ENCODE results near the gene WRAP73. TPM values are rescaled to one million over a fixed set of nuclear protein-coding genes. Genes with fewer than 3 reads are reported as not detected.

Gene WRAP73
- total RNA-seq, 1 donor from 2014 or later, result 22.5 TPM

GRCh38 chr1:3669421-3669821, 19.5 kb upstream of the WRAP73 start:
- no peak for DNase-seq (ENCODE audit: extremely low read depth, low read depth, low spot score)

GRCh38 chr1:3668585-3669300, 18.8 kb upstream of the WRAP73 start:
- DNase-seq (ENCODE audit: extremely low read depth, low read depth, low spot score), result no peak

- DNase-seq (ENCODE audit: extremely low read depth, low read depth, low spot score), result no peak
Measured at GRCh38 chr1:3668148-3668547, 18.2 kb upstream of the WRAP73 start.

GRCh38 chr1:3664700-3665375, 14.9 kb upstream of the WRAP73 start:
- DNase-seq (ENCODE audit: extremely low read depth, low read depth, low spot score), result no peak

- DNase-seq (ENCODE audit: extremely low read depth, low read depth, low spot score), result no peak
Measured at GRCh38 chr1:3663999-3664699, 14.2 kb upstream of the WRAP73 start.

DNA sequence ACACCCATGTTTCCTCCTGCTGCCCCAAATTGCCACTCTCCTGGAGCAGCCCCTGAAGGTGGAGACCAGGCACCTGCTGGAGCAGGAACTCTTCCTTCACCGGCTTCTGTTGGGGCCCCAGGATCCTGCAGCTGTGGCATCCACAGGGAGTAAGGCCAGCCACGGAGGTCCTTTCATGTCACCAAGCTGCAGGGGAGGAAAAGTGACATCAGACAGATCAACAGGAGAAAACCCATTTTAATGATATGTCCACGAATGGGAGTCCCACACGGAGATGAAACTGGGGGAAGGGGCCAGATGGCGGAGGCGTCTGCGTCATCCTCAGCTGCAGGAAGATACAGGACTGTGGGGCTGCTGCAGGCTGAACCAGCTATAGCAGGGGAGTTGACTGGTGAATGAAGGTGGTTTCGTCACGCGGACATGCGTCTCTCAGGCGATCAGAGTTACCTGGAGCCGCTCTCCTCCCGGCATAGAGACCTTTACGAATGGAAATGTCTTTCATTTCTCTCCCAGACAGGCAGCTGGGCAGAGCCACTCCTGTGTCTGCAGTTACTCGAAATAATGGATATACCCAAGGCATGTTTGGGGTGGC, 12.3 kb upstream of the WRAP73 start:
- no peak for DNase-seq (ENCODE audit: extremely low read depth, low read depth, low spot score)

DNA sequence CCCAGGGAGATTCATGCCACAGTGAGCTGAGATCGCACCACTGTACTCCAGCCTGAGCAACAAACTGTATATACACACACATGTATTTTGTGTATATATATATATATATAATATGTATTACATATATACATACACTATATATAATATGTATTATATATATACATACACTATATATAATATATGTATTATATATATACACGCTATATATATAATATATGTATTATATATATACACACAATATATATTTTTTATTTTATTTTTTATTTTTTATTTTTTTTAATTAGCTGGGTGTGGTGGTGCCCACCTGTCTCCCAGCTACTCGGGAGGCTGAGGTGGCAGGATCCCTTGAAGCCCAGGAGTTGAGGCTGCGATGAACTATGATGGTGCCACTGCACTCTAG, 11.7 kb upstream of the WRAP73 start:
- no peak for DNase-seq (ENCODE audit: extremely low read depth, low read depth, low spot score)

GRCh38 chr1:3660704-3661103, 10.8 kb upstream of the WRAP73 start:
- no peak for DNase-seq (ENCODE audit: extremely low read depth, low read depth, low spot score)

DNA sequence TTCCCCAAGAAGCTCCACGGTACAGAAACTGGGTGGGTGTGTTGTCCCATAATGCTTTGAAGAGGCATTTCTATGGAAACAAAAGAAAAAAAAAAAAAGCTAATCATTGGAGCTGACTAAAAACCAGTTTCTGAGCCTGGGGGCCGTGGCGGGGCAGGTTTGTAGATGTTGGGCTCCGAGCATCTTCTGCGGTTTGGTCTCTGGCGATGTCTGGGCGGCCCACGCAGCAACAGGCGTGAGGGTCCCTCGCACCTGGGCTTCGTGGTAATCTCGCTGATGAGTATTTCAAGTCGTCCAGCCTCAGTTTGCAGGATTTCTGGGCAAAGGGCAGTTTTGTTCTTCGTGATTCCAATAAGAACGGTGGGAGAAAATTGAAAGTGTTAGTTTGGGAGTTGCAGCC, 9.2 kb upstream of the WRAP73 start:
- DNase-seq (ENCODE audit: extremely low read depth, low read depth, low spot score), result no peak

DNA sequence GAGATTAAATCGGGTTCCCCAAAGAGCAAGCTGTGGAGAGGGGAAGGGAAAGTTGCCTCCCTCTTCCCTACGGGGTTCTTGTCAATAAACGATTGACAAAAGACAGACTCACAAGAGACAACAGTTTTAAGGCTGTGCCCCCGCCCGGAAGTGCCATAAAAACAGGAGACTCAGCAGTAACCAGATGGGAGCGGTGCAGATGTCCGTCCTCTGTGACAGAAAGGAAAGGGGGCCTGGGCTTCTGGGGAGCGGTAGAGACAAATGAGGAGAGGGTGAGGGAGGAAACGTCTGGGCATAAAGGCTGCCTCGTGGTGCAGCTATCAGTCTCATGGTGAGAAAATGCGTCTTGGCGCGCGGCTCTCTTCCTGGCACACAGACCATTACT, 8.3 kb upstream of the WRAP73 start:
- DNase-seq (ENCODE audit: extremely low read depth, low read depth, low spot score), result no peak

GRCh38 chr1:3657578-3658230, 7.8 kb upstream of the WRAP73 start:
- no peak for DNase-seq (ENCODE audit: extremely low read depth, low read depth, low spot score)

DNA sequence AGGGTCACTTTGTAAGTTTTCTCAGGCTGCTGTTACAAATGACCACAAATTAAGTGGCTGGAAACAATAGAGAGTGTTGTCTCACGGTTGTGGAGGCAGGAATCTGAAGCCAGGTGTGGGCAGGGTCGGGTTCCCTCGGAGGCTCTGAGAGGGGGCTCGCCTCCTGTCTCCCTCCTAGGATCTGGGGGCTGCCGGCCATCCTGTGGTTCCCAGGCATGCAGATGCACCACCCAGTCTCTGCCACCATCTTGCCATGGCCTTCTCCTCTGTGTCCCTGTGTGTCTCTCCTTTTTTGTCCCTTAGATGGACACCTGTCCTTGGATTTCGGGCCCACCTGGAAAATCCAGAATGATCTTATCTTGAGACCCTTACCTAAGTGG, 7.2 kb upstream of the WRAP73 start:
- no peak for DNase-seq (ENCODE audit: extremely low read depth, low read depth, low spot score)

GRCh38 chr1:3656450-3657095, 6.7 kb upstream of the WRAP73 start:
- no peak for DNase-seq (ENCODE audit: extremely low read depth, low read depth, low spot score)

GRCh38 chr1:3654549-3655281, 4.8 kb upstream of the WRAP73 start:
- DNase-seq (ENCODE audit: extremely low read depth, low read depth, low spot score), result no peak

DNA sequence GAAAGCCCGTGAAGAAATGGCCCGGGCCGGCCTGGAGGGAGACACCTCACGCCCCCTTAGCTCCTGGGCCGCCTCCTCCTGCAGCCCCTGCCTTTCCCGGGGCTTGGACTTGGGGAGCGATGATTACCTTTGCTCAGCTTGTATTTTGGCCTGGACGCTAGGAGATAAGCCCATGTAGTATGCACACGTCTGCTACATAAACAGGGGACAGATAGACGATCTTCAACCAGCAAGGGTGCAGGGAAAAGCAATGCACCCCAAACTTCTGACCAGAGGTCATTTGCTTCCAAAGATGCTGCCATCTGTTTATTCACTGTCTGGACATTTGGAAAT, 3.3 kb upstream of the WRAP73 start:
- DNase-seq (ENCODE audit: extremely low read depth, low read depth, low spot score), result no peak

DNA sequence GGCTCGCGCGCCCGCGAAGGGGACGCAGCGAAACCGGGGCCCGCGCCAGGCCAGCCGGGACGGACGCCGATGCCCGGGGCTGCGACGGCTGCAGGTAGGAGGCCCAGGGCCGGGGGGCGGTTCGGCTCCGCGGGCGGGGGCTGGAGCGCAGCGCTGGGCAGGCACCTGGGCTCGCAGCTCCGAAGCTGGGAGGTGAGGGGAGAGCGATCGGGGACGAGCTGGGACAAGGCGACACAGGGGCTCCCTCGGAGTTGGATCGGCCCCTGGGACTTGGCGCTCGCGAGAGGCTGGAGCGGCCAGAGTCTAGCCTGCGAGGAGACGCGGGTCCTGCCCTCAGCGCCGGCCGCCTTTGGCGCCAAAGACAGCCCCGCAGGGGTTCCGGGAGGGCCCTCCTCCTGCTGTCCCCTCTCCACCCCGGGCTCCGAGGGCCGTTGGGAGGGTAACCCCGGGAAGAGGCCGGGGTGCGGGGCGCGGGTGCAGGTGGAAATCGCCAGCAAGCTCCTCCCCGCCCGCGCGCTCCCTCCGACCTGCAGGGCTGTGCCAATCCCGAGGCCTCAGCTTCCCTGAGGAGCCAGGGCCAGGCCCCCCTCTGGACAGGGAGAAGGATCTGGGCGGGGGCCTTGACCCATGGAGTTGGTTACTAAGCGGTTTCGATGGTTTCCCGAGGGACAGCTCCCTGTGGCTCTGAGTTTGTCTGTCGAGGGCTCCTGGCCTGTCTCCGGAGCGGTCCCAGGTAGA, 2.8 kb upstream of the WRAP73 start:
- no peak for DNase-seq (ENCODE audit: extremely low read depth, low read depth, low spot score)

GRCh38 chr1:3651930-3652547, 2.1 kb upstream of the WRAP73 start, which contains the start of gene TP73:
TP73 (plus strand) TSS chr1:3652516; CDS start chr1:3682366, 29,850 bp downstream.
- DNase-seq (ENCODE audit: extremely low read depth, low read depth, low spot score), result no peak

DNA sequence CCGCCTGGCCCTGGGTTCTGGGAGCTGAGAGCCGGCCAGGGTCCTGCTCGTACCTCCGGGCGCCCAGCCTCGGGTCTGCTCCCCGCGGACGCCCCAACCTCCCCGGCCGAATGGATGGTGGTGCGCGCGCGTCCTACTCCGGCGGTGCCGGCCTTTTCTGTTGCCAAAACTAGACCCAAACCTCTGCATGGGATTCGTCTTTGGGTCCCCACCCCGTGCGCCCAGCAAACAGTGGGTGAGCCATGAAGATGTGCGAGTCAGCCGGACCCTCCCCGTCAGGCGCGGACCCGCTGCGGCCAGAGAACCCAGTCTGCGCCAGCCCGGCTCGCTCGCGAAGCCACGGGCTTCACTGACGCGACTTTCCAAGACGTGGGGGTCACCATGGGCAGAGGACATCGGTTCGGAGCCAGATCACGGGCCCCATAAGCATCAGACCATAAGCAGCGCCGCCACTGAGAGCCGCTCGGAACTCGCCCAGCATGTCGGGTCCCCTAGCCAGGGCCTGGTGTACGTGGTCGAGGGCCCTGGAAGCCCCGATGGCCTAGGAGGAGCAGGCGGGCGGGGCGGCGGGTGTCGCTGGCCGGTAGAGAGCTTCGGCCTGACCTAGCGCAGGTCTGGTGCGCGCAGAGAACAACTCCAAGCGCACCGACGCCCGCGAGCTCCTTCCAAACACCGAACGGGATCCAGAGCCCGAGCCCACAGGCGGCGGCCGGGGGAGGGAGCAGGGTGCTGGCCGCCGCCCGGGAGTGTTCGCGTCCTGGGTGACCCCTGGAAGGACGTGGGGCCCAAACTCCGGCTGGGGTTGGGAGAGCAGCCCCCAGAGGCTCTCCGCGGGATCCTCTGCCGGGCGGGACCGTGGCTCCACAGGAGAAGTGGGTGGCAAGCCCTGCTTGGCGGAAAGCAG, 1.4 kb upstream of the WRAP73 start:
- no peak for DNase-seq (ENCODE audit: extremely low read depth, low read depth, low spot score)
